ENCODE data around the gene NCCRP1.
A peak's percentile ranks its signal among the peaks of the same experiment; 100 is the strongest.

DNA sequence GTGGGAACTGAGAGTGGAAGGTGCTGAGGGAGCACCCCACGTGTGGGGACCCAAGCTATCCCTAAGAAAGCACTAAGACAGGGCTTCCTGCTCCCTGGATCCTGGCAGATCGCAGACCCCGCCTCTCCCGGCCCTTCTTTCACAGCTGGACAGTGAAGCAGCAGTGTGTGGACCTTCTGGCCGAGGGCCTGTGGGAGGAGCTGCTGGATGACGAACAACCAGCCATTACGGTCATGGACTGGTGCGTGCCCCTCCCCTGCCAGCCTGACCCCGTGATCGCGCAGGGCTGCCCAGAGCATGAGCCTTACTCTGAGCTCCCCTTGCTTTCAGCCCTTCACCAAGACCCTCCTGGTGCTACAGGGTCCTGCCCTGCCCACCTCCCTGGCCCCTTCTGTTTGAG, 2.3 kb downstream of the NCCRP1 start:
- TF ChIP-seq POLR2A (IDR thresholded peaks at IDR 0.05) (no peak), POLR2AphosphoS5 (IDR thresholded peaks at IDR 0.05) (peak in 1 of 3 donors; percentile 8)
- TF ChIP-seq, protein P1, sequence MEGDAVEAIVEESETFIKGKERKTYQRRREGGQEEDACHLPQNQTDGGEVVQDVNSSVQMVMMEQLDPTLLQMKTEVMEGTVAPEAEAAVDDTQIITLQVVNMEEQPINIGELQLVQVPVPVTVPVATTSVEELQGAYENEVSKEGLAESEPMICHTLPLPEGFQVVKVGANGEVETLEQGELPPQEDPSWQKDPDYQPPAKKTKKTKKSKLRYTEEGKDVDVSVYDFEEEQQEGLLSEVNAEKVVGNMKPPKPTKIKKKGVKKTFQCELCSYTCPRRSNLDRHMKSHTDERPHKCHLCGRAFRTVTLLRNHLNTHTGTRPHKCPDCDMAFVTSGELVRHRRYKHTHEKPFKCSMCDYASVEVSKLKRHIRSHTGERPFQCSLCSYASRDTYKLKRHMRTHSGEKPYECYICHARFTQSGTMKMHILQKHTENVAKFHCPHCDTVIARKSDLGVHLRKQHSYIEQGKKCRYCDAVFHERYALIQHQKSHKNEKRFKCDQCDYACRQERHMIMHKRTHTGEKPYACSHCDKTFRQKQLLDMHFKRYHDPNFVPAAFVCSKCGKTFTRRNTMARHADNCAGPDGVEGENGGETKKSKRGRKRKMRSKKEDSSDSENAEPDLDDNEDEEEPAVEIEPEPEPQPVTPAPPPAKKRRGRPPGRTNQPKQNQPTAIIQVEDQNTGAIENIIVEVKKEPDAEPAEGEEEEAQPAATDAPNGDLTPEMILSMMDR (IDR thresholded peaks at IDR 0.05 in 8 of 11, conservative IDR thresholded peaks at IDR 0.05 in 3 of 11) = no peak
